Right atrium auricular region (tissue), 2 donors: Measurements from ENCODE around the gene DYNC2H1. TPM values are rescaled to one million over a fixed set of nuclear protein-coding genes. Genes with fewer than 3 reads are reported as not detected.
A peak's percentile ranks its signal among the peaks of the same experiment; 100 is the strongest.

Experiments
- DNase-seq: peaks from one replicate; pipeline ENCODE4 v3.0.0-alpha.2; 2019; ENCODE audit warnings: low spot score
- H3K27ac ChIP-seq, 2 donors: fragments of 200-600 bp; sonication (generic); 1 replicate in 1 of 2; 2 replicates in 1 of 2; pipeline ENCODE4 v1.5.1; 2016 to 2019
- H3K27me3 ChIP-seq, 2 donors: fragments of 200-600 bp; sonication (generic); one replicate each; pipeline versions ENCODE4 v1.5.1 to v1.6.0; 2017 to 2019
- H3K36me3 ChIP-seq: fragments of 200-600 bp; sonication (generic); one replicate; pipeline ENCODE4 v1.5.1; 2016
- H3K4me1 ChIP-seq, 2 donors: fragments of 200-600 bp; sonication (generic); one replicate each; pipeline versions ENCODE4 v1.5.1 to v1.6.0; 2017 to 2019
- H3K4me3 ChIP-seq, 2 donors: fragments of 200-600 bp; sonication (generic); 1 replicate in 1 of 2; 2 replicates in 1 of 2; pipeline ENCODE4 v1.5.1; 2017 to 2019; ENCODE audit warnings: mild to moderate bottlenecking in 1 of 2, moderate library complexity in 1 of 2
- H3K9me3 ChIP-seq, 2 donors: fragments of 200-600 bp; sonication (generic); one replicate each; pipeline ENCODE4 v1.5.1; 2019
- total RNA-seq, 2 donors: library from RNA; depleted of rRNA; stranded (reverse); fragments of >200 nt; gene quantifications; one replicate each; pipeline ENCODE4 v1.1.0, GENCODE V29; 2016
- TF ChIP-seq, protein P1 (sequence below), 2 donors: fragments of 200-600 bp; sonication (generic); IDR thresholded peaks; one replicate each; pipeline ENCODE4 v1.5.1; 2019; ENCODE audit warnings: antibody characterized with exemption in 2 of 2

The DYNC2H1 gene
- total RNA-seq, 2 donors from 2014 or later: 7.8 to 12.7 TPM

DNA sequence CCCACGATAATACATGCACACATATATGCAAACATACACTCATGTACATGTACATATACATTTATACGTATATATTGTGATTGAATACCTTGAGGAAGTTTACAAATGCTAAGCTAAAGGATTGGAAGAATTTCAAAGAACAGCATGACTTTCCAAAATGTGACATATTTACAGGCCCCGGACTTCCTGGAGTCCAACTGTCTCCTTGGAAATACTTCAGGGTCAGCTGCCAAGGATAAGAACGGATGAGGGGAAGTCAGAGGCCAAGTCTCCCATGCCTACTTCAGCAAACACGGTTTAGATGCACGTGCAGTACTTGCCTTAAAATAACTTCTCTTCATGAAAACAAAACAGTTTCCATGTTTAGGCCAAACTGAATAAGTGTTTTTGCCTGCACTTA lies 213.6 kb downstream of the DYNC2H1 start:
- H3K4me3 ChIP-seq: no peak overlapping the region
- H3K4me1 ChIP-seq: no peaks in the 10 kb centered on the region
- no peak for DNase-seq
- H3K9me3 ChIP-seq: no peaks in the 10 kb centered on the region
- TF ChIP-seq, protein P1, sequence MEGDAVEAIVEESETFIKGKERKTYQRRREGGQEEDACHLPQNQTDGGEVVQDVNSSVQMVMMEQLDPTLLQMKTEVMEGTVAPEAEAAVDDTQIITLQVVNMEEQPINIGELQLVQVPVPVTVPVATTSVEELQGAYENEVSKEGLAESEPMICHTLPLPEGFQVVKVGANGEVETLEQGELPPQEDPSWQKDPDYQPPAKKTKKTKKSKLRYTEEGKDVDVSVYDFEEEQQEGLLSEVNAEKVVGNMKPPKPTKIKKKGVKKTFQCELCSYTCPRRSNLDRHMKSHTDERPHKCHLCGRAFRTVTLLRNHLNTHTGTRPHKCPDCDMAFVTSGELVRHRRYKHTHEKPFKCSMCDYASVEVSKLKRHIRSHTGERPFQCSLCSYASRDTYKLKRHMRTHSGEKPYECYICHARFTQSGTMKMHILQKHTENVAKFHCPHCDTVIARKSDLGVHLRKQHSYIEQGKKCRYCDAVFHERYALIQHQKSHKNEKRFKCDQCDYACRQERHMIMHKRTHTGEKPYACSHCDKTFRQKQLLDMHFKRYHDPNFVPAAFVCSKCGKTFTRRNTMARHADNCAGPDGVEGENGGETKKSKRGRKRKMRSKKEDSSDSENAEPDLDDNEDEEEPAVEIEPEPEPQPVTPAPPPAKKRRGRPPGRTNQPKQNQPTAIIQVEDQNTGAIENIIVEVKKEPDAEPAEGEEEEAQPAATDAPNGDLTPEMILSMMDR (IDR thresholded peaks at IDR 0.05): no peak
- no peaks in the 10 kb centered on the region for H3K36me3 ChIP-seq
- H3K27ac ChIP-seq: no peak overlapping the region
- H3K27me3 ChIP-seq: no peaks in the 10 kb centered on the region

- TF ChIP-seq, protein P1 (IDR thresholded peaks at IDR 0.05): no peak
- no peak overlapping the region for H3K27ac ChIP-seq
- no peaks in the 10 kb centered on the region for H3K36me3 ChIP-seq
- no peaks in the 10 kb centered on the region for H3K4me1 ChIP-seq
- no peaks in the 10 kb centered on the region for H3K9me3 ChIP-seq
- no peak for DNase-seq
- no peaks in the 10 kb centered on the region for H3K27me3 ChIP-seq
- H3K4me3 ChIP-seq: no peak overlapping the region
Measured at GRCh38 chr11:103325686-103326069, 216.5 kb downstream of the DYNC2H1 start.

DNA sequence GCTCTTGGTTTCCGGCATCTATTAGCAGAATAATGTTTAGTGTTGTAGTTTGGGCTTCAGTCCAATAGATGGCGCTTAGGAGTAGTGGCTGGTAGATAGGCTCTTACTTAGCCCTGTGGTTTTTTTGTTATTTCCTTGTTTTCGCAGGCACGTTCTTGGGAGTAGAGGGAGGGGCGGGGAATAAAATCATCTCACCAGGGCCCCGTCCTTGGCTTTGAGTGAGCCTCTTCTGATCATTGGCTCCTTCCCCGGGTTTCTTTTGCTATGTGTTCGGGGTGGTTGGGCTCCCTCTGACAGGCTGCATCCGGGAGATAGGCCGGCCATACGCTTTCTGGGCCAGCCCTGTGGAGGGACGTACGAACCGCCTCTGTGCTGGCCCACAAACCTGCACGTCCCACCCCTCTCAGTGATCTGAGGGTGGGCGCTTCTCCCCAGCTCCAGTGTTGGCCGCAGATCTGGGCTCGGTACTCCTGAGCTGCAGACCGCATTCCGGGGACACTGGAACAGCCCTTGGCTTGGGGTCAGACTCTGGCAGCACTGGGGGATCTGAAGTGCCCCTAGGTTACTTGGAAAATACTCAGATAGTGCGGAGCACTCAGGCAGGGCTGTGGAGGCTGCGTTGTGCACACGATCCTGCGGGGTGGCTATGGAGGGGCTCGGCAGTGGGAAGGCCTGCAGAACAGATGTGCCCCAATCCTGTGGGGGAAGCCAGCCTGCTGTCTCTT lies 217.0 kb downstream of the DYNC2H1 start:
- Histone ChIP-seq H3K27me3 (no peaks in the 10 kb centered on the region), H3K9me3 (no peaks in the 10 kb centered on the region), H3K27ac (no peak overlapping the region), H3K4me3 (no peak overlapping the region), H3K36me3 (no peaks in the 10 kb centered on the region), H3K4me1 (no peaks in the 10 kb centered on the region)
- TF ChIP-seq, protein P1 (IDR thresholded peaks at IDR 0.05): peak; percentile 60 to 73
- no peak for DNase-seq

GRCh38 chr11:103327721-103328120 lies 218.5 kb downstream of the DYNC2H1 start:
- H3K9me3 ChIP-seq: no peaks in the 10 kb centered on the region

GRCh38 chr11:103332409-103332808 lies 223.2 kb downstream of the DYNC2H1 start:
- Histone ChIP-seq H3K27me3 (no peaks in the 10 kb centered on the region), H3K27ac (no peak overlapping the region), H3K36me3 (no peaks in the 10 kb centered on the region), H3K4me1 (no peaks in the 10 kb centered on the region), H3K4me3 (no peak overlapping the region), H3K9me3 (no peaks in the 10 kb centered on the region)
- DNase-seq: no peak
- TF ChIP-seq, protein P1 (IDR thresholded peaks at IDR 0.05): no peak

More at GRCh38 chr11:103327721-103328120, 218.5 kb downstream of the DYNC2H1 start:
- no peak overlapping the region for H3K4me3 ChIP-seq
- H3K4me1 ChIP-seq: no peaks in the 10 kb centered on the region
- TF ChIP-seq, protein P1 (IDR thresholded peaks at IDR 0.05): no peak
- DNase-seq: no peak
- no peaks in the 10 kb centered on the region for H3K27me3 ChIP-seq
- H3K27ac ChIP-seq: no peak overlapping the region
- H3K36me3 ChIP-seq: no peaks in the 10 kb centered on the region
